Inflammatory macrophage treated with lipopolysaccharide for 4 hours (primary cell): ENCODE measurements around the gene PCBP3.
"Not testable (repeated sequence)": the region's sequence is repeated elsewhere in the genome, so short reads cannot be mapped to it uniquely, and the experiment has no call there.

ENCODE experiments used
- DNase-seq: peaks from one replicate; pipeline ENCODE4 v3.0.0-alpha.2; 2020

The PCBP3 gene

GRCh38 chr21:45883090-45883489 lies 239.6 kb downstream of the PCBP3 start:
- no peak for DNase-seq

- no peak for DNase-seq
Measured at GRCh38 chr21:45885597-45885929, 242.0 kb downstream of the PCBP3 start.

DNA sequence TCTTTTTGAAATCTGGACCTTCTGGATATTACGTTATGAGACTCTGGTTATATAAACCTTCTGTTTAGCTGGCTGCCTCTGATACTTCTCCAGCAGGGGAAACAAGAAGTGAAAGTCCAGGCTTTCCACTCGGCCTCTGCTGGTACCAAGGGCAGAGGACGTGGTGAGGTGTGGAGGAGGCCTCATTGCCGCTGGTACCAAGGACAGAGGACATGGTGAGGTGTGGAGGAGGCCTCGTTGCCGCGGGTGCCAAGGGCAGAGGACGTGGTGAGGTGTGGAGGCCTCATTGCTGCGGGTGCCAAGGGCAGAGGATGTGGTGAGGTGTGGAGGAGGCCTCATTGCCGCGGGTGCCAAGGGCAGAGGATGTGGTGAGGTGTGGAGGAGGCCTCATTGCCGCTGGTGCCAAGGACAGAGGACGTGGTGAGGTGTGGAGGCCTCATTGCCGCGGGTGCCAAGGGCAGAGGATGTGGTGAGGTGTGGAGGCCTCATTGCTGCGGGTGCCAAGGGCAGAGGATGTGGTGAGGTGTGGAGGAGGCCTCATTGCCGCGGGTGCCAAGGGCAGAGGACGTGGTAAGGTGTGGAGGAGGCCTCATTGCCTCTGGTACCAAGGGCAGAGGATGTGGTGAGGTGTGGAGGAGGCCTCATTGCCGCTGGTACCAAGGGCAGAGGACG lies 242.5 kb downstream of the PCBP3 start:
- DNase-seq, result peak; percentile 23

DNA sequence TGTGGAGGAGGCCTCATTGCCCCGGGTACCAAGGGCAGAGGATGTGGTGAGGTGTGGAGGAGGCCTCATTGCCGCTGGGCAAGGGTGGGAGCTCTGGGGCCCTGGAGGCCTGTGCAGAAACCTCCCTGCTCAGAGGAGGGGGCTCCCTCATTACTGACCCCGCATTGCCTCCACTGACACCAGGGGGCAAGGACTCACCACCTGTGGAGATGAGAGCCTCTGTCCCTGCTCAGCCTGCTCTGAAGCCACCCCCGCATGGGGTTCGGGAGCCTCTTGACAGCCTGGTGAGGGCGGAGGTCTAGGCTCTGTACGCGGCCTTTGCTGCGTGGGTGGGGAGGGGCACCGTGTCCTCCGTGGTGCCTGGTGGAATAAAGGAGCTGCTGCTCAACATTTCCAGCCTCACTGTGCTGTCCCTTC lies 243.1 kb downstream of the PCBP3 start:
- DNase-seq, result no peak

DNA sequence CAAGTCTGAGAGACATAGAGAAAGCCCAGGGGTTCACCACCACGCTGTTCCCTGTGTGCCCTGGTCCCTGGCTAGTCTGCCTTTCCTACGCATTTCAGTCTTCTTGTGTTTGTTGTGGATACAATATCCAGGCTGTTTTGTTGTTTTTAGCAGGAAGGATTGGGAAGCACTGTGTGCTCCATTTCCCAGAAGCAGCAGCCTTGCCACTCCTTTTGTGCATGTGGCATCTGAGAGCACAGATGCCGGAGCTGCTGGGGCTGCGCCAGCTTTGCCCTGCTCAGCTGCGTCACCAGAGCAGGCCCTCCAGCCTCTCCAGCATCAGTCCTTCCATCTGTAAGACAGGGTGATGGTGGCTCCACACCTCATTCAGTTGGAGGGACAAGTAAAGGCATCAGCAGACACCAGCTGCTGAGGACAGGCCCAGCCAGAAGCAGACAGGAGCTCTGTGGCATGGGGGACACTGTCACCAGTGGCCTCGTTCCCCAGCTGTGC lies 243.6 kb downstream of the PCBP3 start:
- no peak for DNase-seq

- no peak for DNase-seq
Measured at GRCh38 chr21:45887788-45888187, 244.3 kb downstream of the PCBP3 start.

DNA sequence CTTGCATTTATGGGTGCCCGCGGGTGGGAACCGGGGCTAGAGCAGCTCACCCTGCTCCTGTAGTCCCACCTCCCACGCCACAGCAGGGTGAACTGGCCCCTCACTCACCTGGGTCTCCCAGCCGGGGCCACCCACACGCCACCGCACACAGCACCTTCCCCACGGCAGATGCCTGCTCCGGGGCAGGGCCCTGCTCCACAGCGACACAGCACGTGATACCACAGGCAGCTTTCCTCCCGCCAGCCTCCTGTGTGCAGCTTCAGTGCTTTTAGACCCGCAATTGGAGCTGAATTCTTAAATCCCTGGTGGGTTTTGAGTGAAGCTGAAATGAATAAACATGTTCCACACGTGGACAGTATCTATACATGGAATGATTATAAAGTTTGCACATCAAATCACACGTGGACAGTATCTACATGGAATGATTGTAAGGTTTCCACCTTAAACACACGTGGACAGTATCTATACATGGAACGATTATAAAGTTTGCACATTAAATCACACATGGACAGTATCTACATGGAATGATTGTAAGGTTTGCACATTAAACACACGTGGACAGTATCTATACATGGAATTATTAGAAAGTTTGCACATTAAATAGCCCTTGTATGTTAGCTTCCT lies 245.0 kb downstream of the PCBP3 start:
- DNase-seq, result no peak

DNA sequence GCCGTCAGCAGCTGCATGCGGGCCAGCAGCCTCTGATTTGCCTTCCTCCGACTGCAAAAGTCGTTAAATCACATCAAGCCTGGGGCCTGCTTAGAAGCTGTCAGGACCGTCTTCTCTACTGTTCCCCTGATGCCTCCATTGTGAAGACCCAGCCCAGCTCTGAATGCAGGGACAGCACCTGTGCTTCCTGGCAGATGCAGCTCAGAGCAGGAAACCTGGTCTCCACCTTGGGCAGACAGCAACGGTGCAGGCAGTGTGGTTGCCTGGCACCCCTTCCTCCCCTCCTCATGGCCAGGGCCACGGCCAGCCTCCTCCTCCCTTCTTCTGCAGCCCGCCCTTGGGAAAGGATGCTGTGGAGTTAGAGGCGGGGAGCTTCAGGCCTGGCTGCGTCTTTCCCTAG lies 245.7 kb downstream of the PCBP3 start:
- no peak for DNase-seq

- DNase-seq, result no peak
Measured at GRCh38 chr21:45889961-45890360, 246.4 kb downstream of the PCBP3 start.

DNA sequence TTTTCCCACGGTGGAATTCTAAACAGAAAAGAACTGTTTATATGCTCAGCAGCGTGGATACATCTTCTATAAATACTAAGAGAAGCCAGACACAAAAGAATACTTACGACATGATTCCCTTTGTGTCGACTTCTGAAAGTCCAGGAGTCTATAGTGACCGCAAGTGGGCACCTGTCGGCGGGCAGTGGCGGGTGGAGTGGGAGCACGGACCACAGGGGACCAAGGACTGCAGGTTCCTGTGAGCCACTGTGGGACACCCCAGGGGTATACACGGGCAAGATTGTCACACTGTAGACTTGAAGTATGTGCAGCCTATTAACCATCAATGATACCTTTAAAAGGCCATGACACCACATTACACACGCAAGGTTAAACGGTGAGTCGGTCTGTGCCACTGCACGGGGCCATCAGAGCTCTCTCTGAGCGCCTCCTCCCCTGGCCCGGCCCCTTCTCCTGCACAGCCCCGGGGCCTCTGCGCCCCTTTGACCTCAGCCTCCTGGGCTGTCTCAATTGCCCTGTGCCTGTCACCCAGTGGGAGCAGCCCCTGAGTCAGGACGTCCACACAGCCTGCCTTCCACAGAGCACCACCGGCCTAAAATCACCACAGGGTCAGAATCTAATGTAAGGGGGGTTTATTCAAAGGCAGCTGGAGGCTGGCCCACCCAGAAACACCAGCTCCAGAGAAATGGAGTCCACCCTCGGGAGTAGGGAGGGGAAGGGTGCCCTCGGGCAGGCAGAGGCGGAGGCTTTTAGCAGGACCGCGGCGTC lies 248.0 kb downstream of the PCBP3 start:
- no peak for DNase-seq

GRCh38 chr21:45892156-45892915 lies 248.8 kb downstream of the PCBP3 start:
- DNase-seq, result peak; percentile 40

GRCh38 chr21:45892916-45893739 lies 249.6 kb downstream of the PCBP3 start:
- DNase-seq, result no peak

GRCh38 chr21:45893740-45894449 lies 250.4 kb downstream of the PCBP3 start:
- no peak for DNase-seq

- no peak for DNase-seq
Measured at GRCh38 chr21:45894450-45894825, 250.9 kb downstream of the PCBP3 start.

DNA sequence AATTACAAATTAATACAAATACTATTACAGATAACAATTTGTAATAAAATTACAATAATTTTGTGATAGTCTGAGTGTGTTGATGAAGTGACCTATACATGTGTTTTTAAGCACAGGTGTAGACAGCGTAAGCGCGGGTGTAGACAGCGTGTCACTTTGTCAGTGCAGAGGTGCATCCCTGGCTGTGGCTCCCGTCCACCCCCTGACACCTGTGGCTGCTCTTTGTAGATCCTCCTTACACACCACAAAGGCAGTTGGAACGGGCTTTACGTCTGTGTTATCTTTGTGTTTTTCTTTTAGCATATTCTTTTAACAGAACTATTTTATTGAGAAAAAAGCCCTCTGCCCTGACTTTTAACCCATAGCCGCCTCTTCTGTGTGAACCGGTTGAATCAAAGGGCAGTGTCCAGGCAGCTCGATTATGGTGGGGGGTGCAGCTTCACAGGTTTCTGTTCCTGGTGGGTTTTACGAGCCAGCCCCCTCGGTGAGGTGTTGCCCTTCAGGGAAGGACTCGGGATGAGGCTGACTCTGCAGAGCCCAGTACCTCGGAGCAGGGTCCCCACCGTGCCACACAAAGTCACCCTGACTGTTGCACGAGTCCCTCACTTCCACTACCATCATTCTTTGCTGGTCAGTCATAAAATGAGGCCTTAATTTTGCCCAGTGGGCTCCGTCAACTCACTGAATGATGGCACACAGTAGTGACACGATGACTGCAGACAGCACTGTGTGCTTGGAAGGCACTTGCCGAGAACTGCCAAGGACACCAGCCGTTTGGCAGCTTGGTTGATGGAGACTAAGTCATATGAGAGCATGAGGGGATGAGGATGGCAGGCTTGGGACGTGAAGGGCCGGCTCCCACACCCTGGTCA lies 251.6 kb downstream of the PCBP3 start:
- no peak for DNase-seq

GRCh38 chr21:45895778-45896370 lies 252.3 kb downstream of the PCBP3 start:
- DNase-seq, result no peak

DNA sequence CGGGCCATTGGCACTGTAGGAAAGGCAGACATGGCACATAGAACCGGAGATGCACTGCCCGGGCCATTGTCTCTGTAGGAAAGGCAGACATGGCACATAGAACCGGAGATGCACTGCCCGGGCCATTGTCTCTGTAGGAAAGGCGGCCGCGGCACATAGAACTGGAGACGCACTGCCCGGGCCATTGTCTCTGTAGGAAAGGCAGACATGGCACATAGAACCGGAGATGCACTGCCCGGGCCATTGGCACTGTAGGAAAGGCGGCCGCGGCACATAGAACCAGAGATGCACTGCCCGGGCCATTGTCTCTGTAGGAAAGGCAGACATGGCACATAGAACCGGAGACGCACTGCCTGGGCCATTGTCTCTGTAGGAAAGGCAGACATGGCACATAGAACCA lies 252.9 kb downstream of the PCBP3 start:
- DNase-seq, result not testable (repeated sequence)

DNA sequence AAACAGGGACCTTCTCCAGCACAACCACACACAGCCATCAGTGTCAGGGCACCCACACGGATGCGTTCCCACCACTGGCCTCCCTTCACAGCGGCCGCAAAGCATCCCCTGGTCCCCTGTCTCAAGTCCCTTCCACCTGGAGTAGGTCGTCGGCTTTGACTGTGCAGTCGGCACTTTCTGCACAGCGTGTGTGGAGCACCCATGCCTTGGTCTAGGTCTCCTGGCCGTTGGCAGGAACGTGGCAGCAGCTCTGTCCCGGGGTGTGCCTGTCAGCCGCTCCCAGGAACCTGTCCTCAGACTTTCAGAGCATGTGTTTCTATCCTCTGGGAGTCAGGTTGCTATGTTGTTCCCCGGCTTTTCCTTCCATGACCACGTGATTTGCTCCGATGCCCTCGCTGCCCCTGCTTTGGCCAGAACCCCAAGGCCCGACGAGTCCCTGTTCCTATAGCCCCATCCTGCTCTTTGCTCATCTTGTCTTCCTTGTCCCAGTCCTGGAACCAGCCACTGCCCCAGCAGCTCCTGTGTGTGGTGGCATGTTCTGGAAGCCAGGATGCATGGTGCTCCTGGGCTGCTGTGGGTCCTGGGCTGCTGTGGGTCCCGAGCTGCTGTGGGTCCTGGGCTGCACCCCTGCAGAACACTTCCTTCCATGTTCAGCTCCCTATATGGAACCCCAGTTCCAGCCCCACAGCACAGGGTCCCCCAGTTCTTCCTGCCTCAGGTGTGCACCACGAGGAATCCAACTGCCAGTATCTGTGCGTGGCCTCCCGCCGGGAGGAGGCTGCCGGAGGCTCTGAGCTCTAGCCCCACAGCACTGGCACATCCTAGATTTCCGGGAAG lies 253.9 kb downstream of the PCBP3 start:
- DNase-seq, result no peak

DNA sequence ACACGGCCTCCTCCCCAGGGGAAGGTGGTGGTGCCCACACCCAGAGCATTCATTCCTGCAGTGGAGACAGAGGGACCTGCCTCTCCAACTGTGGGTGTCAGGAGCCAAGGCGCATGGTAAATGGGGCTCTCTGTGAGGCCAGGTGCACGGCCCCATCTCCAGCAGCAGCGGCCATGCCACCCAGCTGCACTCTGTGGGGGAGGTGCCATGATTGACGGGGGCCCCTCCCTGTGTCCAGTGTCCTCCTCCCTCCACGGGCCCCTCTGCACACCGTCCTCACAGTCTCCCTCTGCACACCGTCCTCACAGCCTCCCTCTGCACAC lies 254.5 kb downstream of the PCBP3 start:
- DNase-seq, result no peak

DNA sequence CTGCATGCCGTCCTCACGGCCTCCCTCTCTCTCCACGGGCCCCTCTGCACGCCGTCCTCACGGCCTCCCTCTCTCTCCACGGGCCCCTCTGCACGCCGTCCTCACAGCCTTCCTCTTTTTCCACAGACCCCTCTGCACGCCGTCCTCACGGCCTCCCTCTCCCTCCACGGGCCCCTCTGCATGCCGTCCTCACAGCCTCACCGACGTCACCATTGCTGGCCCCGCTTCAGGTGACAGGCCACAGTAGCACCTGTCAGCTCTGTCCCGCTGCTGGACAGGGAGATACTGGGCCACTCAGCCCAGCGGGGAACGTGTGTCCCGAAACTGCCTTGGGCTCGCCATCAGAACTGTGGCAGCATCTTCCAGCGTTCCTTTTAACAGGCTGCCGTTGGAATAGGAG lies 255.3 kb downstream of the PCBP3 start:
- DNase-seq, result no peak
